Breast epithelium (tissue), 4 donors: ENCODE data around the gene OBP2B. TPM values are rescaled to one million over a fixed set of nuclear protein-coding genes. Genes with fewer than 3 reads are reported as not detected.
"Not testable (repeated sequence)": the region's sequence is repeated elsewhere in the genome, so short reads cannot be mapped to it uniquely, and the experiment has no call there.

Experiments used
- DNase-seq, 2 donors: peaks; one replicate each; pipeline ENCODE4 v3.0.0-alpha.2; 2019; ENCODE audit warnings: low spot score in 2 of 2
- H3K27ac ChIP-seq, 2 donors: fragments of 200-600 bp; sonication (generic) in 1 of 2; one replicate each; pipeline ENCODE4 v1.5.1; 2016 to 2019; ENCODE audit warnings: mild to moderate bottlenecking in 1 of 2
- H3K27me3 ChIP-seq, 2 donors: fragments of 200-600 bp; sonication (generic) in 1 of 2; one replicate each; pipeline versions ENCODE4 v1.5.1 to v1.6.0; 2017 to 2019; ENCODE audit warnings: control low read depth in 1 of 2, mild to moderate bottlenecking in 1 of 2
- H3K36me3 ChIP-seq: fragments of 200-600 bp; one replicate; pipeline ENCODE4 v1.5.1; 2019
- H3K4me1 ChIP-seq, 2 donors: fragments of 200-600 bp; sonication (generic); one replicate each; pipeline ENCODE4 v1.5.1; 2016 to 2019; ENCODE audit warnings: control low read depth in 1 of 2
- H3K4me3 ChIP-seq, 3 donors: fragments of 200-600 bp; sonication (generic); 1 replicate in 2 of 3; 2 replicates in 1 of 3; pipeline ENCODE4 v1.5.1; 2016 to 2019; ENCODE audit warnings: mild to moderate bottlenecking in 3 of 3, moderate library complexity in 2 of 3
- H3K9me3 ChIP-seq, 2 donors: fragments of 200-600 bp; sonication (generic) in 1 of 2; one replicate each; pipeline ENCODE4 v1.5.1; 2016 to 2019; ENCODE audit warnings: control low read depth in 1 of 2
- CTCF ChIP-seq, 3 donors: fragments of 450-650 bp; IDR thresholded peaks; one replicate each; pipeline ENCODE4 v1.5.1; 2016 to 2017; ENCODE audit warnings: antibody characterized with exemption in 3 of 3, mild to moderate bottlenecking in 3 of 3, moderate library complexity in 3 of 3
- POLR2A ChIP-seq: fragments of 450-650 bp; IDR thresholded peaks from one replicate; pipeline ENCODE4 v1.6.1; 2016; ENCODE audit warnings: antibody characterized with exemption, mild to moderate bottlenecking, moderate library complexity
- POLR2AphosphoS5 ChIP-seq, 3 donors: sonication (generic); formaldehyde crosslinking; IDR thresholded peaks; one replicate each; pipeline ENCODE4 v1.6.1; 2017; ENCODE audit warnings: antibody characterized with exemption in 3 of 3
- intact Hi-C: fragments of 100-400 bp; cut with DNase I; formaldehyde crosslinking; loops from one replicate; pipeline ENCODE4 v1.15.1; 2023; ENCODE audit warnings: low total_unique reads
- total RNA-seq, 3 donors: library from RNA; depleted of rRNA; stranded (reverse); fragments of >200 nt; gene quantifications; one replicate each; pipeline ENCODE4 v1.1.0, GENCODE V29; 2016

The OBP2B gene
- total RNA-seq, 3 donors from 2014 or later = 0.88 to 0.98 TPM; not detected in 1

GRCh38 chr9:133225171-133226011, 16.3 kb upstream of the OBP2B start:
- intact Hi-C loops = no loop called here
- TF ChIP-seq CTCF (IDR thresholded peaks at IDR 0.05) (no peak), POLR2AphosphoS5 (IDR thresholded peaks at IDR 0.05) (no peak), POLR2A (no peak)
- no peaks in the 10 kb centered on the region for H3K9me3 ChIP-seq
- no peaks in the 10 kb centered on the region for H3K27me3 ChIP-seq
- no peak overlapping the region for H3K27ac ChIP-seq
- no peaks in the 10 kb centered on the region for H3K4me1 ChIP-seq
- no peak overlapping the region for H3K4me3 ChIP-seq
- DNase-seq = peak in 1 of 2 donors; percentile 11
- no peaks in the 10 kb centered on the region for H3K36me3 ChIP-seq

GRCh38 chr9:133224762-133225161, 15.7 kb upstream of the OBP2B start:
- H3K4me3 ChIP-seq = no peak overlapping the region
- H3K36me3 ChIP-seq = no peaks in the 10 kb centered on the region
- no peaks in the 10 kb centered on the region for H3K4me1 ChIP-seq
- no peak overlapping the region for H3K27ac ChIP-seq
- no peaks in the 10 kb centered on the region for H3K27me3 ChIP-seq
- no peaks in the 10 kb centered on the region for H3K9me3 ChIP-seq
- intact Hi-C loops = no loop called here
- DNase-seq = no peak
- TF ChIP-seq POLR2A (no peak), CTCF (IDR thresholded peaks at IDR 0.05) (no peak), POLR2AphosphoS5 (IDR thresholded peaks at IDR 0.05) (no peak)

- H3K4me1 ChIP-seq, H3K27ac ChIP-seq, H3K9me3 ChIP-seq, H3K36me3 ChIP-seq, intact Hi-C loops, DNase-seq, H3K27me3 ChIP-seq, H3K4me3 ChIP-seq: not testable (repeated sequence)
Measured at GRCh38 chr9:133223159-133223756, 14.2 kb upstream of the OBP2B start.

DNA sequence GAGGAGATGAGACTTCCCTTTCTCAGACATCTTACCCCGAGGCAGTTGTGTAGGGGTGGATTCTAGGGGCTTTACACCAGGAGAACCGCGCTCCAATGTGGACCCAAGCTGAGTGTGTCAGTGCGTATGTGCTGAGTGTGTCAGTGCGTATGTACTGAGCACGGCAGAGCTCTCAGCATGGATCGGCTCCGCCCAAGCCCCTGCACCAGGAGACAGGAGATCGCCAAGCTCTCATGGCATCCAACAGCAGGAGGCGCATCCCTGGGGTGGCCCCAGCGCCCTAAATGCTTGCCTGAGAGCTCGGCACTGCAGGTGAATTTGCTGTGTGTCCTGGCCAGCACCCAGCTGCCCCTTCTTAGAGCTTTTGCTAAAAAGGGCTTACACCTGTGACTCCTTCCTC, 12.9 kb upstream of the OBP2B start:
- DNase-seq, H3K4me3 ChIP-seq, H3K4me1 ChIP-seq, H3K27ac ChIP-seq, H3K9me3 ChIP-seq, intact Hi-C loops, H3K36me3 ChIP-seq, H3K27me3 ChIP-seq: not testable (repeated sequence)

DNA sequence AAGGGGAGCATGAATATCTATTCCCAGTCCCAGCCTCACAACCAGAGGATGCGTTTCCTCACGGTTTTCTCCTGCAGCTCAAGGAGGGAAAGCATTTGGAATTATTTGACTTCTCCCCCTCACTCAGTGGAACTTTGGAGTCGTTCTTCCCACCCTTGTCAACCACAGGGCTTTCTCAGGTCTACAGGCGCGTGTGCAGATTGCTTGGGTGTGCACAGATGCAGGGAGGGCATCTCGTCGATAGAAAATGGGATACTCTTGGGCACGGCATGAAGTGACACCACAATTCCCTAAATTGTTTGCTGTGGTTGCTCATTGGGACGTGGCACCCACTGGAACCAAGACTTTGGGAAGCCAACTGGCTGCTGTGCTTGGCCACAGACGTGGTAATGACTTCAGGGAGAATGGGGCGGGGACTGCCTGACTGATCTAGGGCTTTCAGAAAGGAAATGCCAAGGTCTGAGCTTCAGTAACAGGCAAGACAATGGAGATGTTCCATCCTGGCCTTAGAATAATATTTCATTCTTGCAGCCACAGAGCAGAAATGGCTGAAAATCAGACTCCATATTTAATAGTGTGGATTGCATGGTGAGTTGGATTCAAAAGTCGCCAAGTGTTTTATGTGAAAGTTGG, 12.2 kb upstream of the OBP2B start:
- no peak for DNase-seq

GRCh38 chr9:133218049-133218975, 9.3 kb upstream of the OBP2B start:
- H3K27me3 ChIP-seq, H3K4me3 ChIP-seq, H3K9me3 ChIP-seq, H3K27ac ChIP-seq, intact Hi-C loops, H3K36me3 ChIP-seq, DNase-seq, H3K4me1 ChIP-seq: not testable (repeated sequence)

More for the DNA sequence above, 12.2 kb upstream of the OBP2B start:
- H3K27me3 ChIP-seq = no peaks in the 10 kb centered on the region
- H3K9me3 ChIP-seq = no peaks in the 10 kb centered on the region
- no peak overlapping the region for H3K27ac ChIP-seq
- intact Hi-C loops = no loop called here
- TF ChIP-seq CTCF (IDR thresholded peaks at IDR 0.05) = no peak
- no peak for TF ChIP-seq POLR2AphosphoS5 (IDR thresholded peaks at IDR 0.05)
- TF ChIP-seq POLR2A = no peak
- no peaks in the 10 kb centered on the region for H3K36me3 ChIP-seq
- no peaks in the 10 kb centered on the region for H3K4me1 ChIP-seq
- H3K4me3 ChIP-seq = no peak overlapping the region

DNA sequence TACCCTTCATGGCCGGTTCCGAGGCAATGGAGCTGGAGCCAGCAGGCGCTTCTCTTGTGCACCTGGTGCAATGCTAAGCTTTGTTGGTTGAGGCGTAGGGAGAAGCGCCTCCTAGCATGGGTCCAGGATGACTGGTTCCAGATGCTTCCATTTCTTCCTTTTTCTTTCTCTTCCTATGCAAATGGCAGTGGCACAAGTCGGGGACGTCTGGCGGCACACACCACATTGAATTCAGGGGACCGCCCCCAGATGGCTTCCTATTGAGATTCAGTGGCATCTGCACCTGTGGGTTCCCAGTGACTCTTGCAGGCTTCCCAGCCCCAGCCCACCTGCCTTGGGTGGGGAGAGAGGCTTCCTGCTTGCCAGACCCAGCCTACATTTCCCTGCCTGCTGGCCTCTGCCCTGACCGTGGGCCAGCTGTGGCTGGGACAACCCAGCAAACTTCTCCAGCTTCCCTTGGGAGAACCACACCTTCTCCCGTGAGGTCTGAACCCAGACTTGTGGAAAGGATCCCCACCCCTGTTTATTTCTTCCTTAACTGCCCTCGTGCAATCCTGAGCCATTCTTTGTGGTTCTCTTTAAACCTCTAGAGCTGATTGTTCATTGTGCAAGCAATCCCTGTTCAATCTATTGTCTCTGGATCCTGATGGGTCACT, 8.4 kb upstream of the OBP2B start:
- H3K27ac ChIP-seq, H3K4me3 ChIP-seq, DNase-seq, H3K36me3 ChIP-seq, H3K27me3 ChIP-seq, intact Hi-C loops, H3K9me3 ChIP-seq, H3K4me1 ChIP-seq: not testable (repeated sequence)

DNA sequence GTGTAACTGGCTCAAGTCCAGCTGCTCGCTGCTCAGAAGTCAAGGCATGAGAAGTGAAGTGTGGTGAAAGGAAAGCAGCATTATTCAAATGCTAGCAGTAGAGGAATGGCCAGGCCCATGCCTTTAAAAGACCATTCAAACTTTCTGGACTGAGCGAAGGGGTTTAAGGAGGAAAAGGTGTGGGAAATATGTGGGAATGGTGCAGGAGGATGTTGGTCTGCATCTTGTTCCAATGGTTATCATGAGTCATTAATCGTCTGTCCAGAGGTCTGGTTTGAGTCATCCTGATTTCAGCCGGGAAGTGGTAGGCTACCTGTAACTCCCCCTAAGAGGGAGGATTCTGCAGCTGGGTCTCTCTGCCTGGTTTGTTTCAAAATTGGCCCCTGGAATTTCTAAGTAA, 5.2 kb upstream of the OBP2B start:
- H3K4me1 ChIP-seq, DNase-seq, H3K27me3 ChIP-seq, H3K9me3 ChIP-seq, H3K4me3 ChIP-seq, H3K27ac ChIP-seq, H3K36me3 ChIP-seq, intact Hi-C loops: not testable (repeated sequence)
